HG02759 (cell line): Measurements from ENCODE around the gene TAS1R3.

Experiments used
- ATAC-seq: cut with Tn5 transposase; IDR thresholded peaks from one replicate; pipeline ENCODE4 v1.9.1; 2021; ENCODE audit warnings: mild to moderate bottlenecking, moderate library complexity; ENCODE audit not compliant: unreplicated experiment

The TAS1R3 gene

DNA sequence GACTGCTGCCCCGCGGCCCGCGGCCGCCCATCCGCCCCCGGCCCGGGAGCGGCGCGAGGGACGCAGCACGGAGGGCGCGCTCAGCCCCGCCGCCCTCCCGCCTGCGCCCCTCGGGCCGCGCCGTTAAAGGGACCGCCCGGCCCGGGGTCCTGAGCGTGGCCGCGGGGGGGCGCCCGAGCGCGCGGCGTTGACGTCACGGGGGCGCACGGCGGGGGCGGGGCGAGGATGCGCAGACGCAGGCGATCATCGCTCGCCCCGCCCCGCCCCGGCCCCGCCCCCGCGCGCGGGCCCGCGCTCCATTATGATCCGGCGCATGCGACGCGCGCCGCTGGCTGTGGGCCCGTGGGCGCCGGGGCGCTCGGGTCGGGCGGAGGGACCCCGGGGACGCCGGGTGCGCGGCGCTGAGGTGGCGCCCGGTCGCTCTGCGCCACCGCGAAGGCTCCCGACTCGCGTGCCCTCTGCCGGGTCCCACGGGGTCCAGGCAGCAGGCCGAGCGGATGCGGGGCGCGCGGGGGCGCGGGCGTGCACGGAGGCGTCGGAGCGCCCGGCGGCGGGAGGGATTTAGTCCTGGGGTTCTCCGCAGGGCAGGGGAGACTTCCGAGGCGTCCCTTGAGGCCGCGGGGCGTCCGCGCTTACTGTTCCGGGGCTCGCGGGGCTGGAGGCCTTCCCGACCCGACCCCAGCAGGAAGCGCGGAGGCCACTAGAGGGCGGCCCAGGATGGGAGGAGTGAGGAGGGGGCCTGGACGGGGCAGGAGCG lies 18.4 kb downstream of the TAS1R3 start, which contains the start of gene DVL1:
TSS of gene DVL1 (minus strand) at position 163 of the 757 bp plus-strand sequence. CDS start 353 bp downstream, outside the sequence.
- peak; percentile 72 for ATAC-seq

- no peak for ATAC-seq
These were observed 20.7 kb downstream of the TAS1R3 start for GRCh38 chr1:1351511-1352427.

- no peak for ATAC-seq
These were observed 21.8 kb downstream of the TAS1R3 start for GRCh38 chr1:1352786-1353388.

GRCh38 chr1:1353389-1354151 lies 22.5 kb downstream of the TAS1R3 start:
- no peak for ATAC-seq

DNA sequence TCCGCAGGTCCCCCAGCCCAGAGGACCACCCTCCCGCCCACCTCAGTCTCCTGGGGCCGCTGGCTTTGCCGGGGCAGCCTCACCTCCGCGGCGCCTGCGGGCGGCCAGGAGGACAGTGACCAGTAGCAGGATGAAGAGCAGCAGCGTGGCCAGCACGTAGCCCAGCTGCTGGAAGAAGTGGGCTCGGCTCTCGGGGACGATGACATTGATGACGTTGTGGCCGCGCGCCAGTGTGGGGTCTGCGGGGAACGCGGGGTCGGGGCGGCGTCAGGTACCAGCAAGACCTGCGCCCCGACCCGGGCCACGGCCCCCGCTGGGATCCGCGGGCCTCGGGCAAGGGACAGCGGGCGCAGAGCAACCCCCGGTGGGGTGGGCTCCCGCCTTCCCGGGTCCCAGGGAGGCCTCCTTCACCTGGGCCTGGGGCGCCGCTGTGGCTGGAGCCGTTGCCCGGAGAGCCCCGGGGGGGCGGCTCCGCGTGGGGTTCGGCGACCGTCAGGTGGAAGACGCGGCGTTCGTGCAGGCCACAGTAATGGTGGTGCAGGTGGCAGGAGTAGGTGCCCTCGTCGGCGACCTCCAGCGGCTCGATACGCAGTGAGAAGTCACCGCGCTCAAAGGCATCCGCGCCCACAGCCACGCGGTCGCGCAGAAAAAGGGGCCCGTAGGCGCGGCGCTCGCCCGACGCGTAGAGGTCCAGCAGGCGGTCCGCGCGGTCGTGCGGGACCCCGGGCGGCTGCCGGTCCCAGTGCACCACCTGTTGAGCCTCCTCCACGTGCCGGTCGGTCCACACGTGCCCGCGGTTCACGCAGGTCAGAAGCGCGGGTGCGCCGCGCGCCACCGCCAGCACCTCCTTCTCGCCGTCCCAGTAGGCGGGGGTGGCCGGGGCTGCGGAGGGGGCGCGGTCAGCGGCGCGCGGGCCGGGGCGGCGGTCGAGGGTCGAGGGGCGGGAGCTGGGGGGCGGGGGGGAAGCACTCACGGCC lies 23.5 kb downstream of the TAS1R3 start:
- ATAC-seq: no peak

DNA sequence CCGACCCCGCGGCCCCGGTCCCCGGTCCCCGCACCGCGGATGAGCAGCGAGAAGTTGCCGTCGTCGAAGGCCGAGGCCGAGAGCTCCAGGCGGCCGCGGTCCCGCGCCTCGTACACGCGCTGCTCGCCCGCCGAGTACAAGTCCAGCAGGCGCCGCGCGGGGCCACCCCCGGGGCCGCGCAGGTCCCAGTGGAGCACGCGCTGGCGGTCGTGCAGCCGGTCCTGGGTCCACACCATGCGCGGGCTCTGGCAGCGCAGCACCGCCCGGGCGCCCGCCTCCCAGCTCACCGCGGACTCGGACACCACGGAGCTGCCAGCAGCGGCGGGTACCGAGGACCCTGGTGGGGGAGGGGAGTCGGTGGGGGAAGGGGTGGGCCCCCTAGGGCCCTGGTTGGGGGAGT lies 24.3 kb downstream of the TAS1R3 start:
- no peak for ATAC-seq

GRCh38 chr1:1356166-1356795 lies 25.2 kb downstream of the TAS1R3 start:
- ATAC-seq: no peak

DNA sequence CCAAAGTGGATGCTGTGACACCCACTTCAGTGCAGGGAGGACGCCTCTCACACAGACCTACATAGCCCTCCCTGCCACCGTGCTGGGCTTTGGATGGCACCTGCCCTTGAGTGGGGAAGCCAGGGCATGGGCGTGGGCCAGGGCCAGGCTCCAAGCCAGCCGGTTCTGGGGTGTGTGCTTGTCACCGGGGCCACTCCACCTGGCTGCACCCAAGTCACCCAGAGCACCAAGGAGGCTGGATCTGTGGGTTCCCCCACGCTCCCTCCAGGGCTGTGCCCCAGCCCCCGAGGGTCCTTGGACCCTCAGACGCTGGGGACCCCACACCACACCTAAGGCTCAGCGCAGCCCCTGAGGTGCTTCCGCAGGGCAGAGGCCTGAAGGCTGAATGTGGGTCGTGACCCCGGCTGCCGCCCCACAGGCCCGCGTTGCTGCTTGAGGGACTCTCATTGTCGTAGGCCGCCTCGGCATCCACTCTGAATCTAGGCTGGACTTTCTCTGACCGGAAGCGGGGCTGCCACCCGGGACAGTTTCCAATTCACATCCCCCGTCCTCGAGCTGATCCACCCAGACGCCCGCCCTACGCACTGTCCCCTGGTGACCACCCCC lies 25.8 kb downstream of the TAS1R3 start:
- no peak for ATAC-seq

DNA sequence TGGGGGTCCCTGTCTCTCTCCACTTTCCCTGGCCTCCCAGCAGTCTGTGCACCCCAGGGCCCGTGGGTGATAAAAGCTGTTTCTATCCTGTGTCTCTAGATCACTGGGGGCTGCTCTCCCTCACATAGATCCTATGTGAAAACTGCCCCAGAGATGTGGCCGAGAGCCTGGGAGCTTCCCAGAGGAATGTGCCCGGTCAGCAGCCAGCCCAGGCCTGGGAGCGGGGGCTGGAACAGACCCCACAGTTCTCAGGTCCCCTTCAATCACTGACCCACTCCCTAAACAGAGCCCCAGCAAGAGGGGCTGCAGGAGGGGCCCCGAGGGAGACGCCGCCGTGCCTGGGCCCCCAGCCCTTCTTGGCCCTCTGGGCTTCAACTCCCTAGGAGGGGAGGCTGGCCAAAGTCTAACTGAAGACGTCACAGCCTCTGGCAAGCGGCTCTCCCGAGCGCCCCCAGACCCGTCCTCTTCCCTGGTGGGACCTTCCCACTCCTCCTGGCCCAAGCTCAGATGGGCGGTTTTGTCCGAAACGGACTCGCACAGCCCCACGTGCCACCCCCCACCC lies 26.9 kb downstream of the TAS1R3 start:
- ATAC-seq: no peak

DNA sequence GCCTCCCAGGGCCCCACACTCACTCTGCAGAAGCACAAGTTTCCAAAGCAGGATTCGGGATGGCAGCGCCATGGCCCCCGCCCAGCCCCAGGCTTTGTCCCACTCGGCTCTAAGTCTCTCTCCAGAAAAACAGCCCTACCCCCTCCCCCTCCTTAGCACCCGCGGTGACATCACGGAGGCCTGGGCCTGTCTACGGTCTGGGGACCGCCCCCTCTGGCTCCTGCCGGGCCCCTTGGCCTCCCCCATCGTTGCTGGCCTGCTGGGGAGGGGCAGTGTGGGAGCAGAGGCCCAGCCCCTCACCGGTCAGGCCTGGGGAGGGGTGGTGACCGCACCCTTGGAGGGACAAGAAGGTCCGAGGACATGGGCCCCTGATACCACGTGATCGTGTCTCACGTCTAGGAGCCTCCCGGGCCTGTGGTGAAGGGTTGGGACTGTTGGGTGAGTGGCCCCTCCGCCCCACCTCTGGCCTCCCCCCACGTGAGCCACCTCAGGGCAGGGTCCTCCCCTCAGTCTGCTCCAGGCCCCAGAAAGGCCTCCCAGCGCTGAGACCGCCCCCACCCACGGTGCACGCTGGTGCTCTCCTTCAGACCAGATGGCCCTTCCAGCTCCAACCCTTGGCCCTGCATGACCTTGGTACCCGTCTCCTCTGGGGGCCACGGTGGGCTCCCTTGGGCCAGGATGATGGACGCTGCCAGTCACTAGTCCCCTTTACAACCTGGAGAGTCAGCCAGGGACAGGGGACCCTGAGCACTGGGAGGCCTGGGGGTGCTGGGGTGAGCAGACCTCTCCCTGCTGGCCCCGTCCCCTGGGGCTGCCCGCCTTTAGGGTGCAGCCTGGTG lies 27.6 kb downstream of the TAS1R3 start, which contains the start of gene MXRA8:
TSS of gene MXRA8 (minus strand) at position 123 of the 839 bp plus-strand sequence. CDS start at position 72, 51 bp downstream.
- no peak for ATAC-seq

DNA sequence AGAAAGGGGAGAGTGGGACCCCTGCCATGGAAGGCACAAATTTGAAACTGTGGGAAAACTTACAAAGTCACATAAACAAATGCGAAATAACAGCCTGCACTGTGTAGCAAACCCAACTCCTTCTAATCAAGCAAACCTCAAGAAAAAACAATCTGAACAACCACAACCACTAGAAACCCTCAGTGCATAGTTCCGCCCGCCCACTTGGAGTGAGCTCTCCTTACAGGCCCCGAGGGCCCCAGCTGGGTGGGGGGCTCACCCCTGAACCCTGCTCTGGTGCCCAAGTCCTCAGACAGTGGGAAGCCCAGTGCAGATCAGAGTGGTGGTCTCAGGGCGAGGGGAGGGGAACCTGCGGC lies 28.2 kb downstream of the TAS1R3 start:
- no peak for ATAC-seq

DNA sequence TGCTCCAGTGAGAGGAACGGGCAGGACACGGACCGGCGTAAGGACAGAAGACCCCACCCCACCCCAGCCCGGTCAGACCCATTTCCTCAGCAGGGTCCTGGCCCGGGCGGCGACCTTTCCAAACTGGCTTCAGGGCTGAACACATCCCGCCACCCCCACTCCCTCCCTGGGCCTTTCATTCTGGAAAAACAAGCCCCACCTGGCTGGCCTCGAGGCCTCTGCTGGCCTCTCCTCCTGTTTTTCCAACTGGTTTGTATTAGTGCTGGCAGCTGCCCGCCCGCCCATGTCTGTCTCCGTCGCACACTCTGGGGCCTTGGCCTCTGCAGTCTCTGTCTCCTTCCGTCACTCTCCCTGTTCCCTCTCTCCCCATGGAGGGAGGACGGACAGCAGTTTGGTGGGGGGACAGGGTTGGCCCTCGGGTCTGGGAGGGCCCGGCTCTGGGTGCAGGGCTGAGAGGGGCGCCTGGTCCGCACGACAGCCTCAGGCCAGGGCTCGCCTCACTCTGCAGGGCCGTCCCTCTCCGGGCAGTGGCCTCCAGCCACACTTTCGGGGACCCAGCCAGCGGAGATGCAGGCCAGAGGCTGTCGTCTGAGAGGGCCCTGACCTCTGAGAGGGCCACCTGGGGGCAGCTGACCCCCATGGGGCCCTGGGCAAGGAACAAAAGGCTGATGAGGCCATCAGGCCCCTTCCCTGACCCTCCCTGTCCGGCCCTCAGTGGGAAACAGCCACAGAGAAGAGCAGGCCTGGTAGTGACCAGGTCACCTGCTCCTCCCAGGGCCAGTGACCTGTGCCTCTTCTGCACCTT lies 28.8 kb downstream of the TAS1R3 start:
- ATAC-seq: no peak

DNA sequence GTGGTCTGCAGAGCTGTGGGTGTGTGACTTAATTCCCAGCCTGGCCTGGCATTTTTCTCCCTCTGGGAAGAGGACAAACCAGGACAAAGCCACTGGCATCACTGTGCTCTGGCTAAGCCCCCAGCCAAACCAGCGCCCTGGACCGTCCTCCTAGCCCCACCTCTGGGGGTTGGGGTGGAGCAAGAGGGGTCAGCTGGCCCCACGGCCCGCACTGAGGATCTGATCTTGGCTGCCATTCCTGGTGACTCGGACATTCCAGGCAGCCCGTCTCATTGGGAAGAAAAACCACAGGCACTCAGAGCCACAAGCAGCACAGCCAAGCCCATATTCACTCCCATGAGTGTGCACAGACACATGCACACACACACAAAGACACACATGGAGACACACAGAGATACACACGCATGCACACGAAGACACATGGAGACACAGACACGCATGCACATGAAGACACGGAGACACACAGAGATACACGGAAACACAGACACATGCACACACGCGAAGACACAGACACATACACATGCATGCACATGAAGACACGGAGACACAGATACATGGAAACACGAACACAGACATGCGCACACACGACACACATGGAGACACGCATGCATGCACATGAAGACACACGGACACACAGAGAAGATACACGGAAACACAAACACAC lies 29.6 kb downstream of the TAS1R3 start:
- ATAC-seq: no peak

DNA sequence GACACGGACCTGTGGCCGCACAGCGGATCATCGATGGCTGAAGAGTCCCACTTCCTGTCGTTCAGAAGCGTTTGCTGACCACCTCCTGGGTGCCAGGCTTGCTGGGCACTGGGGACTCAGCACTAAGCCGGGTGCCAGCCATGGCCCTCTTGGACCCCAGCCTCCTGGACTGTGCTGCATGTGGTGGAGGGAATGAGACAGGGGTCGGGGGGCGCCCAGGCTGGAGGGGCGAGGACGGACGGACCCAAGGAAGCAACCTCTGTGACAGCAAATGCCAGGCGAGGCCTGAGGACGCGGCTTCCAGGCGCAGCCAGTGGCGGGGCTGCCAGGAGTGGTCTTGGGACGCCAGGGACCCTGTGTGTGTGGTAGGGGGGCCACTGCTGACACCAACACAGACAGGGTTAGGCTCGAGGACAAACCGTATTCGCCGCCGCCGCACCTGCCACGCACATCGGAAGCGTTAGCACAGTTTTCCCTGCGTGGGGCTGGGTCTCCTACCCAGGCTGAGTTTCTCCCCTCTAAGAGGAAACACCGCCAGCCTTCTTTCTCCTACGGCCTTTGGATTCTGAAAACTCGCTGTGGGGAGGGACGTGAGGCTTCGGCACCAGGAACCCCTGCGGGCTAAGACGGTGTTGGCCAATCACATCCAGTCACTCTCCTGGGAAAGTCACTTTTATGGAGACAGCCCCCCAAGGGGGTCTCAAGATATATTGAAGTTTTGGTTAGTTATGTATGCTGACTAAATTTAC lies 30.3 kb downstream of the TAS1R3 start:
- ATAC-seq: no peak

DNA sequence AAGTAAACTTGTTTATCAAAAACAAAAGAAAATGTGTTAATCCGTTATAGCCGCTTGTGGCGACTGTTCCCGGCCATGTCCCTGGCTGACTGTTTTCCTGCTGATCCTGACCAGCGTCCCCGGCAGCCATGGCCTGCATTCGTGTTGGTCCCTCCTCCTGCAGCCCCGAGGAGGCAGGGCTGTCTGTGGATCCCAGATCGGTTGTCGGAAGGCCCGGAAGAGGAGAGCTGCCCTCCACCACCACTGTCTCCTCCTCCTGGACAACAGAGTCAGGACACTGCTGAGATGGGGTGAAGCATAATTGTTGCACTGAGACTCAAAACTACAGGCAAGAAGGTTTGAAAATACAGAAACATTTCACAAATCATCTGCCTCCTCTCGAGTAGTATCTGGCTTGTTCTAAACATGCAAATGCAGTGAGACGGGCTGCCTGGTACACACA lies 30.9 kb downstream of the TAS1R3 start:
- ATAC-seq: no peak
